Neural cell (in vitro differentiated cells): ENCODE data around the gene PC. TPM values are rescaled to one million over a fixed set of nuclear protein-coding genes. Genes with fewer than 3 reads are reported as not detected.
"Not testable (repeated sequence)": the region's sequence is repeated elsewhere in the genome, so short reads cannot be mapped to it uniquely, and the experiment has no call there.

Experiments used
- H2AFZ ChIP-seq: fragments of 200-600, 300-800 bp; sonication (generic), shearing (Covaris generic); 2 replicates; pipeline ENCODE4 v1.6.0; 2014; ENCODE audit warnings: low read depth, mild to moderate bottlenecking, antibody characterized with exemption, low read length, moderate library complexity
- H3F3A ChIP-seq: fragments of 200-600 bp; shearing (Covaris generic); 2 replicates; pipeline ENCODE4 v1.6.1; 2016; ENCODE audit warnings: mild to moderate bottlenecking, moderate library complexity, mixed read lengths, antibody characterized with exemption, low read length; ENCODE audit not compliant: insufficient read depth, poor library complexity, severe bottlenecking
- H3K27ac ChIP-seq: fragments of 200-600, 300-800 bp; sonication (generic), shearing (Covaris generic); 2 replicates; pipeline ENCODE4 v1.5.1; 2014; ENCODE audit warnings: mild to moderate bottlenecking, low read length, moderate library complexity
- H3K27me3 ChIP-seq: fragments of 300-800, 200-600 bp; sonication (generic), shearing (Covaris generic); 2 replicates; pipeline ENCODE4 v1.6.0; 2014; ENCODE audit warnings: mild to moderate bottlenecking, low read depth, low read length, moderate library complexity; ENCODE audit not compliant: insufficient read depth
- H3K36me3 ChIP-seq: fragments of 300-800, 200-600 bp; sonication (generic), shearing (Covaris generic); 2 replicates; pipeline ENCODE4 v1.5.1; 2014; ENCODE audit warnings: mild to moderate bottlenecking, antibody characterized with exemption, low read length, moderate library complexity; ENCODE audit not compliant: insufficient read depth
- H3K4me2 ChIP-seq: fragments of 300-800, 200-600 bp; sonication (generic), shearing (Covaris generic); 2 replicates; pipeline ENCODE4 v1.6.0; 2014; ENCODE audit warnings: mild to moderate bottlenecking, low read length
- H3K4me3 ChIP-seq: fragments of 300-800, 200-600 bp; sonication (generic), shearing (Covaris generic); 2 replicates; pipeline ENCODE4 v1.5.1; 2014; ENCODE audit warnings: mild to moderate bottlenecking, low read length, moderate library complexity
- H3K79me2 ChIP-seq: fragments of 200-600 bp; shearing (Covaris generic); replicated peaks from 2 replicates; pipeline ENCODE4 v1.6.0; 2014; ENCODE audit warnings: mild to moderate bottlenecking, low read length, moderate library complexity; ENCODE audit not compliant: insufficient read depth
- H3K9ac ChIP-seq: fragments of 300-800, 200-600 bp; sonication (generic), shearing (Covaris generic); 2 replicates; pipeline ENCODE4 v1.6.1; 2016; ENCODE audit warnings: mild to moderate bottlenecking, low read length, mixed read lengths
- H3K9me2 ChIP-seq: fragments of 200-600 bp; shearing (Covaris generic); 2 replicates; pipeline ENCODE4 v1.6.1; 2016; ENCODE audit warnings: mild to moderate bottlenecking, low read length, mixed read lengths; ENCODE audit not compliant: insufficient read depth
- H3K9me3 ChIP-seq: fragments of 200-600, 300-800 bp; sonication (generic), shearing (Covaris generic); 2 replicates; pipeline ENCODE4 v1.6.1; 2016; ENCODE audit warnings: mild to moderate bottlenecking, mixed run types, low read length, moderate library complexity, mixed read lengths
- H4K20me1 ChIP-seq: fragments of 200-600 bp; shearing (Covaris generic); 2 replicates; pipeline ENCODE4 v1.6.1; 2016; ENCODE audit warnings: mild to moderate bottlenecking, mixed run types; ENCODE audit not compliant: insufficient read depth
- CTCF ChIP-seq: fragments of 450-650 bp; IDR thresholded peaks from 2 replicates; pipeline ENCODE4 v1.5.1; 2014; ENCODE audit warnings: antibody characterized with exemption, mild to moderate bottlenecking, moderate library complexity; ENCODE audit not compliant: poor library complexity, severe bottlenecking
- EP300 ChIP-seq: fragments of 450-650 bp; conservative IDR thresholded peaks from 2 replicates; pipeline ENCODE4 v1.6.1; 2014; ENCODE audit warnings: antibody characterized with exemption, mild to moderate bottlenecking, moderate library complexity; ENCODE audit not compliant: poor library complexity, severe bottlenecking
- EZH2 ChIP-seq: fragments of 200-600, 300-800 bp; shearing (Covaris generic), sonication (generic); IDR thresholded peaks from 2 replicates; pipeline ENCODE4 v1.6.1; 2014; ENCODE audit warnings: antibody characterized with exemption, low read length, borderline replicate concordance, mild to moderate bottlenecking; ENCODE audit not compliant: insufficient read depth, poor library complexity, severe bottlenecking
- MXI1 ChIP-seq: fragments of 450-650 bp; conservative IDR thresholded peaks from 2 replicates; pipeline ENCODE4 v1.6.1; 2014; ENCODE audit warnings: antibody characterized with exemption, mild to moderate bottlenecking; ENCODE audit not compliant: poor library complexity, severe bottlenecking
- POLR2AphosphoS5 ChIP-seq: IDR thresholded peaks from 2 replicates; pipeline ENCODE4 v1.6.1; 2012
- RAD21 ChIP-seq: fragments of 450-650 bp; conservative IDR thresholded peaks from 2 replicates; pipeline ENCODE4 v1.6.1; 2014; ENCODE audit warnings: antibody characterized with exemption, mild to moderate bottlenecking, moderate library complexity
- REST ChIP-seq: IDR thresholded peaks from 2 replicates; pipeline ENCODE4 v1.6.1; 2012; ENCODE audit warnings: borderline replicate concordance
- SMC3 ChIP-seq: fragments of 450-650 bp; conservative IDR thresholded peaks from 2 replicates; pipeline ENCODE4 v1.6.1; 2014; ENCODE audit warnings: antibody characterized with exemption, mild to moderate bottlenecking, moderate library complexity; ENCODE audit not compliant: poor library complexity
- TAF1 ChIP-seq: IDR thresholded peaks from 2 replicates; pipeline ENCODE4 v1.6.1; 2012; ENCODE audit warnings: low read depth
- polyA plus RNA-seq: library from polyadenylated mRNA; depleted of rRNA; stranded (reverse); fragments of >200 nt; gene quantifications from 2 replicates; pipeline ENCODE4 v1.2.3, GENCODE V29; 2014

The PC gene
- polyA plus RNA-seq, 1 donor from 2014 or later: 8.9 TPM

GRCh38 chr11:66962247-66962646 is 4.1 kb upstream of the PC start:
- Histone ChIP-seq H3K9me2 (no peaks in the 10 kb centered on the region), H3K36me3 (no peaks in the 10 kb centered on the region), H3K9ac (no peak overlapping the region), H3K79me2 (no peaks in the 10 kb centered on the region), H3F3A (no peaks in the 10 kb centered on the region), H3K27me3 (no peaks in the 10 kb centered on the region), H3K4me2 (no peak overlapping the region), H3K9me3 (no peaks in the 10 kb centered on the region), H3K4me3 (no peak overlapping the region), H2AFZ (no peak overlapping the region), H3K27ac (no peak overlapping the region), H4K20me1 (no peaks in the 10 kb centered on the region)
- no peak for TF ChIP-seq MXI1
- TF ChIP-seq EP300: no peak
- TF ChIP-seq EZH2: no peak
- TF ChIP-seq RAD21: no peak
- no peak for TF ChIP-seq SMC3

DNA sequence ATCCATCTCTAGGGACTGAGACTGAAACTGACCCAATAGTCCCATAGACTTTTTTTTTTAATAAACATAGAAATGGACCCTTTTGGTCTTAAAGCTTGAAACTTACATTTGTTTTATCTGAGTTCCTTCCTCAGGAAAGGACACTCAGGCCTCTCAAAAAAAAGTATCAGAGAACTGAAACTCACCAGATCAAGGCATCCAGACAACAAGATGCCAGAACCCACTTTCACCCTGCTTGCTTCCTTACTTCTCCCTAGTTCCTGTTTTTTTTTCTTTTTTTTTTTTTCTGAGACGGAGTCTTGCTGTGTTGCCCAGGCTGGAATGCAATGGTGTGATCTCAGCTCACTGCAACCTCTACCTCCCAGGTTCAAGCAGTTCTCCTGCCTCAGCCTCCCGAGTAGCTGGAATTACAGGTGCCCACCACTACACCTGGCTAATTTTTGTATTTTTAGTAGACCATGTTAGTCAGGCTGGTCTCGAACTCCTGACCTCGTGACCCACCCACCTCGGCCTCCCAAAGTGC is 3.6 kb upstream of the PC start:
- H2AFZ ChIP-seq, H3K4me3 ChIP-seq, H3K9me3 ChIP-seq, H3K9me2 ChIP-seq, H3K27me3 ChIP-seq, H4K20me1 ChIP-seq, H3K27ac ChIP-seq, H3K9ac ChIP-seq, H3K36me3 ChIP-seq, H3K79me2 ChIP-seq, H3F3A ChIP-seq, H3K4me2 ChIP-seq: not testable (repeated sequence)

DNA sequence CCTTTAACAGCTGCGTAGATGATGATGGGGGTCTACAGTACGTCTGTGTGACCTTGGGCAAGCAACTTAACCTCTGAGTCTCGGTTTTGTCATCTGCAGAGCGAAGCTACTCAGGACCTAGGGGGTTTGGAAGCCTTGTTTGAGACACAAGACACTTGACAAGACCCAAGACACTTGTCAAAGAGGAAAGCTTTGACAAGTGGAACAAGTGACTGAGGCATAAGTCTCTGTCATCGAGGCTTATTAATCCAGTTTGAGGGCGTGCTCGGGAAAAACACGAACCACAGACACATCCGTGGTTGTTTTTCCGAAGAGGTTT is 732 bp upstream of the PC start:
- H4K20me1 ChIP-seq: no peaks in the 10 kb centered on the region
- peak overlapping the region; percentile 83 for H3K4me3 ChIP-seq
- H3K4me2 ChIP-seq: peak overlapping the region; percentile 89
- H3K79me2 ChIP-seq: no peaks in the 10 kb centered on the region
- no peak for TF ChIP-seq POLR2AphosphoS5
- TF ChIP-seq REST: no peak
- no peak for TF ChIP-seq EP300
- TF ChIP-seq CTCF: no peak
- peak; percentile 83 for TF ChIP-seq MXI1
- TF ChIP-seq TAF1: no peak
- no peak for TF ChIP-seq RAD21
- no peak for TF ChIP-seq EZH2
- no peaks in the 10 kb centered on the region for H3K27me3 ChIP-seq
- H3K36me3 ChIP-seq: no peaks in the 10 kb centered on the region
- no peaks in the 10 kb centered on the region for H3K9me2 ChIP-seq
- H3K9ac ChIP-seq: peak overlapping the region; percentile 7
- no peaks in the 10 kb centered on the region for H3F3A ChIP-seq
- H3K27ac ChIP-seq: no peak overlapping the region
- H2AFZ ChIP-seq: no peak overlapping the region
- H3K9me3 ChIP-seq: no peaks in the 10 kb centered on the region
